CD4-positive, CD25-positive, alpha-beta regulatory T cell (primary cell): Measurements from ENCODE around the gene ATP2B2. TPM values are rescaled to one million over a fixed set of nuclear protein-coding genes. Genes with fewer than 3 reads are reported as not detected.
A peak's percentile ranks its signal among the peaks of the same experiment; 100 is the strongest.

Source experiments
- ATAC-seq, 2 donors: fragments of 150-1000 bp; cut with Tn5 transposase; one replicate each; pipeline ENCODE4 v1.10.0; 2021; ENCODE audit warnings: low read depth in 2 of 2, moderate number of reproducible peaks in 2 of 2, moderate library complexity in 1 of 2
- DNase-seq, 3 donors: peaks; one replicate each; pipeline versions ENCODE4 v3.0.0 to v3.0.0-alpha.2; 2012 to 2022; ENCODE audit warnings: mixed read lengths in 1 of 3
- H3K27ac ChIP-seq: one replicate; pipeline ENCODE4 v1.7.0; 2013; ENCODE audit warnings: mild to moderate bottlenecking, low read length; ENCODE audit not compliant: insufficient read depth, poor library complexity, severe bottlenecking
- H3K27me3 ChIP-seq: one replicate; pipeline ENCODE4 v1.7.0; 2013; ENCODE audit warnings: low read length; ENCODE audit not compliant: control insufficient read depth, insufficient read depth
- H3K36me3 ChIP-seq: one replicate; pipeline ENCODE4 v1.7.0; 2013; ENCODE audit warnings: mild to moderate bottlenecking, low read length, moderate library complexity; ENCODE audit not compliant: control insufficient read depth, insufficient read depth
- H3K4me1 ChIP-seq: 2 replicates; pipeline ENCODE4 v1.7.0; 2013; ENCODE audit warnings: mild to moderate bottlenecking, low read length; ENCODE audit not compliant: insufficient read depth, control insufficient read depth, poor library complexity, severe bottlenecking
- H3K4me3 ChIP-seq: one replicate; pipeline ENCODE4 v1.7.0; 2013; ENCODE audit warnings: low read depth, mild to moderate bottlenecking, low read length, moderate library complexity
- H3K9me3 ChIP-seq, 2 experiments: 1 replicate in 1 of 2; 2 replicates in 1 of 2; pipeline ENCODE4 v1.7.0; 2013; ENCODE audit warnings: low read length in 2 of 2, mild to moderate bottlenecking in 1 of 2, moderate library complexity in 1 of 2; ENCODE audit not compliant: control insufficient read depth in 2 of 2
- H3K27ac Mint-ChIP-seq, 3 donors: one replicate each; pipeline ENCODE4 v1.8.0; 2020 to 2022; ENCODE audit warnings: mild to moderate bottlenecking in 3 of 3, mixed read lengths in 3 of 3, moderate library complexity in 2 of 3
- H3K27me3 Mint-ChIP-seq: one replicate; pipeline ENCODE4 v1.8.0; 2022; ENCODE audit warnings: mild to moderate bottlenecking, mixed read lengths
- H3K36me3 Mint-ChIP-seq: one replicate; pipeline ENCODE4 v1.8.0; 2020; ENCODE audit warnings: mixed read lengths
- H3K4me1 Mint-ChIP-seq, 4 donors: one replicate each; pipeline ENCODE4 v1.8.0; 2020 to 2022; ENCODE audit warnings: mixed read lengths in 4 of 4, mild to moderate bottlenecking in 1 of 4
- H3K4me3 Mint-ChIP-seq, 4 donors: one replicate each; pipeline ENCODE4 v1.8.0; 2020 to 2022; ENCODE audit warnings: mild to moderate bottlenecking in 4 of 4, mixed read lengths in 4 of 4, moderate library complexity in 3 of 4
- H3K9me3 Mint-ChIP-seq, 7 donors: one replicate each; pipeline ENCODE4 v1.8.0; 2020 to 2022; ENCODE audit warnings: mixed read lengths in 7 of 7, mild to moderate bottlenecking in 3 of 7, moderate library complexity in 2 of 7
- polyA plus RNA-seq, 4 donors: library from polyadenylated mRNA; unstranded; fragments of 300-500 nt; fragmentation: Illumina TruSeq; gene quantifications; one replicate each; pipeline ENCODE4 v1.2.3, GENCODE V29; 2021
- total RNA-seq: library from RNA; stranded (reverse); gene quantifications from one replicate; pipeline ENCODE4 v1.2.3, GENCODE V29; 2022

Gene ATP2B2
- total and polyA plus RNA-seq, 5 donors from 2014 or later: 0.13 TPM; not detected in 4

- H3K4me3 Mint-ChIP-seq: no peak overlapping the region
- no peak overlapping the region for H3K27ac Mint-ChIP-seq
- ATAC-seq: no peak
- no peak for DNase-seq
- no peaks in the 10 kb centered on the region for H3K9me3 ChIP-seq
- no peak overlapping the region for H3K4me3 ChIP-seq
- H3K27ac ChIP-seq: no peak overlapping the region
- H3K36me3 Mint-ChIP-seq: no peaks in the 10 kb centered on the region
- H3K27me3 Mint-ChIP-seq: no peaks in the 10 kb centered on the region
- no peaks in the 10 kb centered on the region for H3K9me3 Mint-ChIP-seq
- no peaks in the 10 kb centered on the region for H3K36me3 ChIP-seq
- H3K27me3 ChIP-seq: no peaks in the 10 kb centered on the region
- no peaks in the 10 kb centered on the region for H3K4me1 ChIP-seq
- H3K4me1 Mint-ChIP-seq: peaks cover 0 to 9% (median 1%) of the 10 kb centered on the region in 4 donors
These were observed 166.6 kb downstream of the ATP2B2 start for GRCh38 chr3:10338591-10339353.

GRCh38 chr3:10338164-10338470 lies 167.3 kb downstream of the ATP2B2 start:
- DNase-seq (no peak), ATAC-seq (no peak)
- Mint-ChIP-seq H3K36me3 (no peaks in the 10 kb centered on the region), H3K4me1 (peaks cover 0 to 8% (median 1%) of the 10 kb centered on the region in 4 donors), H3K4me3 (no peak overlapping the region), H3K9me3 (no peaks in the 10 kb centered on the region), H3K27me3 (no peaks in the 10 kb centered on the region), H3K27ac (no peak overlapping the region)
- H3K27me3 ChIP-seq: no peaks in the 10 kb centered on the region
- H3K9me3 ChIP-seq: no peaks in the 10 kb centered on the region
- H3K27ac ChIP-seq: no peak overlapping the region
- no peak overlapping the region for H3K4me3 ChIP-seq
- no peaks in the 10 kb centered on the region for H3K4me1 ChIP-seq
- H3K36me3 ChIP-seq: no peaks in the 10 kb centered on the region

GRCh38 chr3:10337323-10338163 lies 167.8 kb downstream of the ATP2B2 start:
- H3K27ac ChIP-seq: no peak overlapping the region
- no peaks in the 10 kb centered on the region for H3K36me3 ChIP-seq
- H3K27ac Mint-ChIP-seq: no peak overlapping the region
- no peaks in the 10 kb centered on the region for H3K9me3 Mint-ChIP-seq
- peaks cover 0 to 8% (median 1%) of the 10 kb centered on the region in 4 donors for H3K4me1 Mint-ChIP-seq
- H3K27me3 Mint-ChIP-seq: no peaks in the 10 kb centered on the region
- H3K4me3 ChIP-seq: no peak overlapping the region
- DNase-seq (no peak), ATAC-seq (no peak)
- H3K4me1 ChIP-seq: no peaks in the 10 kb centered on the region
- H3K36me3 Mint-ChIP-seq: no peaks in the 10 kb centered on the region
- no peak overlapping the region for H3K4me3 Mint-ChIP-seq
- no peaks in the 10 kb centered on the region for H3K9me3 ChIP-seq
- H3K27me3 ChIP-seq: no peaks in the 10 kb centered on the region

GRCh38 chr3:10336761-10337160 lies 168.6 kb downstream of the ATP2B2 start:
- no peaks in the 10 kb centered on the region for H3K9me3 Mint-ChIP-seq
- Histone ChIP-seq H3K4me1 (no peaks in the 10 kb centered on the region), H3K27me3 (no peaks in the 10 kb centered on the region), H3K4me3 (no peak overlapping the region), H3K9me3 (no peaks in the 10 kb centered on the region), H3K27ac (no peak overlapping the region), H3K36me3 (no peaks in the 10 kb centered on the region)
- H3K4me3 Mint-ChIP-seq: no peak overlapping the region
- ATAC-seq (no peak), DNase-seq (no peak)
- peaks cover 0 to 8% (median 1%) of the 10 kb centered on the region in 4 donors for H3K4me1 Mint-ChIP-seq
- no peak overlapping the region for H3K27ac Mint-ChIP-seq
- peaks cover 7% of the 10 kb centered on the region for H3K27me3 Mint-ChIP-seq
- no peaks in the 10 kb centered on the region for H3K36me3 Mint-ChIP-seq

- Histone ChIP-seq H3K4me1 (no peaks in the 10 kb centered on the region), H3K27ac (no peak overlapping the region), H3K4me3 (no peak overlapping the region), H3K36me3 (no peaks in the 10 kb centered on the region), H3K27me3 (no peaks in the 10 kb centered on the region), H3K9me3 (no peaks in the 10 kb centered on the region)
- DNase-seq (no peak), ATAC-seq (no peak)
- H3K27me3 Mint-ChIP-seq: peaks cover 12% of the 10 kb centered on the region
- H3K4me3 Mint-ChIP-seq: no peak overlapping the region
- peaks cover 0 to 8% (median 1%) of the 10 kb centered on the region in 4 donors for H3K4me1 Mint-ChIP-seq
- no peak overlapping the region for H3K27ac Mint-ChIP-seq
- H3K36me3 Mint-ChIP-seq: no peaks in the 10 kb centered on the region
- H3K9me3 Mint-ChIP-seq: peaks cover 0 to 2% (median 0%) of the 10 kb centered on the region in 7 donors
These were observed 169.3 kb downstream of the ATP2B2 start for GRCh38 chr3:10335871-10336622.

- no peak overlapping the region for H3K27ac ChIP-seq
- H3K9me3 ChIP-seq: no peaks in the 10 kb centered on the region
- no peaks in the 10 kb centered on the region for H3K4me1 ChIP-seq
- H3K27ac Mint-ChIP-seq: no peak overlapping the region
- no peaks in the 10 kb centered on the region for H3K27me3 ChIP-seq
- H3K27me3 Mint-ChIP-seq: peaks cover 17% of the 10 kb centered on the region
- no peaks in the 10 kb centered on the region for H3K36me3 ChIP-seq
- H3K4me3 ChIP-seq: no peak overlapping the region
- H3K4me1 Mint-ChIP-seq: peaks cover 0 to 8% (median 1%) of the 10 kb centered on the region in 4 donors
- H3K36me3 Mint-ChIP-seq: no peaks in the 10 kb centered on the region
- ATAC-seq: peak in 1 of 2 donors; percentile 18
- no peak overlapping the region for H3K4me3 Mint-ChIP-seq
- DNase-seq: peak in 1 of 3 donors; percentile 31
- H3K9me3 Mint-ChIP-seq: peaks cover 0 to 2% (median 0%) of the 10 kb centered on the region in 7 donors
These were observed 170.1 kb downstream of the ATP2B2 start for GRCh38 chr3:10335190-10335738.

- H3K4me1 Mint-ChIP-seq: peaks cover 0 to 8% (median 1%) of the 10 kb centered on the region in 4 donors
- no peak for ATAC-seq
- peaks cover 0 to 2% (median 0%) of the 10 kb centered on the region in 7 donors for H3K9me3 Mint-ChIP-seq
- Histone ChIP-seq H3K36me3 (no peaks in the 10 kb centered on the region), H3K27ac (no peak overlapping the region), H3K4me1 (no peaks in the 10 kb centered on the region), H3K27me3 (peaks cover under 1% of the 10 kb centered on the region), H3K9me3 (no peaks in the 10 kb centered on the region), H3K4me3 (no peak overlapping the region)
- no peaks in the 10 kb centered on the region for H3K36me3 Mint-ChIP-seq
- H3K27ac Mint-ChIP-seq: no peak overlapping the region
- DNase-seq: no peak
- H3K27me3 Mint-ChIP-seq: peaks cover 21% of the 10 kb centered on the region
- H3K4me3 Mint-ChIP-seq: no peak overlapping the region
These were observed 170.9 kb downstream of the ATP2B2 start for GRCh38 chr3:10334459-10334858.
